Erythroblast (primary cell): ENCODE data around the gene SNRNP25.
"Not testable (repeated sequence)": the region's sequence is repeated elsewhere in the genome, so short reads cannot be mapped to it uniquely, and the experiment has no call there.

Experiments used
- DNase-seq, 2 experiments: peaks; one replicate each; lab custom pipeline; 2025; lab: John Stamatoyannopoulos, UW
- GATA1 ChIP-seq: IDR thresholded peaks from 2 replicates; pipeline ENCODE4 v1.6.1; 2011; ENCODE audit warnings: low read depth, mild to moderate bottlenecking, control low read depth, low read length, moderate library complexity
- POLR2A ChIP-seq: IDR thresholded peaks from 2 replicates; pipeline ENCODE4 v1.6.1; 2011; ENCODE audit warnings: mild to moderate bottlenecking, low read length

The SNRNP25 gene

DNA sequence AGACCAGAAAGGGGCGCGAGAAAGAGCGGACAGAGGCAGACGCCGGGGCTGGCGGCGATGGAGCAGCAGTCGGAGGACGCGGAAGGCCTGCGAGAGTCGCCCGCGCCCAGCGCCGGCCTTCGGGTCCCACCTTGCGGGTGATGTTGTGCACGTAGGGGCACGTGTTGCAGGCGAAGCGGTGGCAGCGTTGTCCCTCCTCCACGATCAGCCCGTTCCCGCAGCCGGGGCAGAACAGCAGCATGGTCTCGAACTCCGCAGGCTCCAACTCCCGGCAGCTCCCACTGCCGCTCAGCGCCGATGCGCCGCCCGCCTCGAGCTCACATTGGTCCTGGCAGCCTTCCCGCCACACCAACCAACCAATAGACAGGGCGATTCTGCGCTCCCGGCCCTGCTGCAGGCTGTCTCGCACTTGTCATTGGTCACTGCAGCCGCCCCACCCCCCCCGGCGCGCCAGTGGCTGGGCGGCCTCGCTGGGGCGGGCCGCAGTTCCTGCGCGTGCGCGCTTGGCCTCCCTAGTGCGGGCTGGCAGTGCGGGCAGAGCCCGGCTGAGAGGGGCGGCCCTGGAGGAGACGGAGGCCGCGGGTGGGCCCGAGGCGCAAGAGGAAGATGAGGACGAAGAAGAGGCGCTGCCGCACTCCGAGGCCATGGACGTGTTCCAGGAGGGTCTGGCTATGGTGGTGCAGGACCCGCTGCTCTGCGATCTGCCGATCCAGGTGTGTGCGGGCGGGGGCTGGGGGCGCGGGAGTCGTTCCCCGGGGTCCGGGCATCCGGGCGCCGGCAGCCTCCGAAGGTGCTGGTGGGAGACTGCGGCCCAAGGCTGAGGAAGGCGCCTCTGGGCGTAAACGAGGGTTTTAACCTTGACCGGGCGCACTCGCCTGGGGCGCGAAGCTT is at the start of gene SNRNP25, which contains the start of gene POLR3K:
SNRNP25 (plus strand) TSS at position 483 of the 891 bp plus-strand sequence; CDS start at position 672, 189 bp downstream.
POLR3K (minus strand) TSS at position 263 of the 891 bp plus-strand sequence; CDS start at position 241, 22 bp downstream.
- DNase-seq: peak; percentile 99
- TF ChIP-seq POLR2A (peak; percentile 75), GATA1 (no peak)

DNA sequence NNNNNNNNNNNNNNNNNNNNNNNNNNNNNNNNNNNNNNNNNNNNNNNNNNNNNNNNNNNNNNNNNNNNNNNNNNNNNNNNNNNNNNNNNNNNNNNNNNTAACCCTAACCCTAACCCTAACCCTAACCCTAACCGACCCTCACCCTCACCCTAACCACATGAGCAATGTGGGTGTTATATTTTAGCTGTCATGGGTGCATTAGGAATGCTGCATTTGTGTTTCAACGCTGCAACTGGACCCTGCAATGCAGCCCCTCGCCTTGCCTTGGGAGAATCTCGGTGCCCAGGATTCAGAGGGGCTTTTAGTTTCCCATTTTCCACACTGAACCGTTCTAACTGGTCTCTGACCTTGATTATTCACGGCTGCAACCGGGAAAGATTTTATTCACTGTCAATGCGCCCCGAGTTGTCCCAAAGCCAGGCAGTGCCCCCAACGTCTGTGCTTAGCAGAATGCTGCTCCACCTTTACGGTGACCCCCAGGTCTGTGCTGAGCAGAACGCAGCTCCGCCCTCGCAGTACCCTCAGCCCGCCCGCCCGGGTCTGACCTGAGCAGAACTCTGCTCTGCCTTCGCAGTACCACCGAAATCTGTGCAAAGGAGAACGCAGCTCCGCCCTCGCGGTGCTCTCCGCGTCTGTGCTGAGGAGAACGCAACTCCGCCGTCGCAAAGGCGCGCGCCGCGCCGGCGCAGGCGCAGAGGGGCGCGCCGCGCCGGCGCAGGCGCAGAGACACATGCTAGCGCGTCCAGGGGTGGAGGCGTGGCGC is 43.5 kb upstream of the SNRNP25 start:
- no peak for TF ChIP-seq GATA1
- DNase-seq: peak; percentile 60 to 65

DNA sequence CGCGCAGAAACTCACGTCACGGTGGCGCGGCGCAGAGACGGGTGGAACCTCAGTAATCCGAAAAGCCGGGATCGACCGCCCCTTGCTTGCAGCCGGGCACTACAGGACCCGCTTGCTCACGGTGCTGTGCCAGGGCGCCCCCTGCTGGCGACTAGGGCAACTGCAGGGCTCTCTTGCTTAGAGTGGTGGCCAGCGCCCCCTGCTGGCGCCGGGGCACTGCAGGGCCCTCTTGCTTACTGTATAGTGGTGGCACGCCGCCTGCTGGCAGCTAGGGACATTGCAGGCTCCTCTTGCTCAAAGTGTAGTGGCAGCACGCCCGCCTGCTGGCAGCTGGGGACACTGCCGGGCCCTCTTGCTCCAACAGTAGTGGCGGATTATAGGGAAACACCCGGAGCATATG is 42.9 kb upstream of the SNRNP25 start:
- DNase-seq: peak; percentile 86 to 90

DNA sequence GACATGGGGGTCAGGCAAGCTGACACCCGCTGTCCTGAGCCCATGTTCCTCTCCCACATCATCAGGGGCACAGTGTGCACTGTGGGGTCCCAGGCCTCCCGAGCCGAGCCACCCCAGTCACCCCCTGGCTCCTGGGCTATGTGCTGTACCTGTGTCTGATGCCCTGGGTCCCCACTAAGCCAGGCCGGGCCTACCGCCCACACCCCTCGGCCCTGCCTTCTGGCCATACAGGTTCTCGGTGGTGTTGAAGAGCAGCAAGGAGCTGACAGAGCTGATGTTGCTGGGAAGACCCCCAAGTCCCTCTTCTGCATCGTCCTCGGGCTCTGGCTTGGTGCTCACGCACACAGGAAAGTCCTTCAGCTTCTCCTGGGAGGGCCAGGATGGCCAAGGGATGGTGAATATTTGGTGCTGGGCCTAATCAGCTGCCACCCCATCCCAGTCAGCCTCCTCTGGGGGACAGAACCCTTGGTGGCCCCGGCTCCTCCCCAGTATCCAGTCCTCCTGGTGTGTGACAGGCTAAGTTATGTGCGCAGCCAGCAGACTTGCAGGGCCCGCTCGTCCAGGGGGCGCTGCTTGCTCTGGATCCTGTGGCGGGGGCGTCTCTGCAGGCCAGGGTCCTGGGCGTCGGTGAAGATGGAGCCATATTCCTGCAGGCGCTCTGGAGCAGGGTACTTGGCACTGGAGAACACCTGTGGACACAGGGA is 36.4 kb upstream of the SNRNP25 start:
- not testable (repeated sequence) for DNase-seq

DNA sequence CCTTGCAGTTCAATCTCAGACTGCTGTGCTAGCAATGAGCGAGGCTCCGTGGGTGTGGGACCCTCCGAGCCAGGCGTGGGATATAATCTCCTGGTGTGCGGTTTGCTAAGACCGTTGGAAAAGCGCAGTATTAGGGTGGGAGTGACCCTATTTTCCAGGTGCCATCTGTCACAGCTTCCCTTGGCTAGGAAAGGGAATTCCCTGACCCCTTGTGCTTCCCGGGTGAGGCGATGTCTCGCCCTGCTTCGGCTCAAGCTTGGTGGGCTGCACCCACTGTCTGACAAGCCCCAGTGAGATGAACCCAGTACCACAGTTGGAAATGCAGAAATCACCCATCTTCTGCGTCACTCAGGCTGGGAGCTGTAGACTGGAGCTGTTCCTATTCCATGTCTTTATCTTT is 32.7 kb upstream of the SNRNP25 start:
- DNase-seq: not testable (repeated sequence)

DNA sequence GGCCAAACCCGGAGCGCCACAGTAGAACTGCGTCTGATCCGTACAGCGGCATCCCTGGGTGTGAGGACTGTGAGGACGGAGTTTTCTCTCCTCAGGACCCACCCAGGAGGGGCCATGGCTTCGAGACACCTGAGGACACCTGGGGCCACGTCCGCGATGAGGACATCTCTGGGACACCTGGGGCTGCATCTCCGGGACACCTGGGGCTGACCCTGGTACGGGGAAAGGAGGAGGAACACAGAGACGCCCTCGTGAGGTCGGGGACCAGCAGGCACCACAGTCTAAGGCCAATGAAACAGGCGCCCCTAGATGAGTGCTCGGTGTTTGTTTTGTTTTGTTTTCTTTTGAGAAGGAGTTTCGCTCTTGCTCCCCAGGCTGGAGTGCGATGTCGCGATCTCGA is 29.5 kb upstream of the SNRNP25 start:
- DNase-seq: not testable (repeated sequence)

DNA sequence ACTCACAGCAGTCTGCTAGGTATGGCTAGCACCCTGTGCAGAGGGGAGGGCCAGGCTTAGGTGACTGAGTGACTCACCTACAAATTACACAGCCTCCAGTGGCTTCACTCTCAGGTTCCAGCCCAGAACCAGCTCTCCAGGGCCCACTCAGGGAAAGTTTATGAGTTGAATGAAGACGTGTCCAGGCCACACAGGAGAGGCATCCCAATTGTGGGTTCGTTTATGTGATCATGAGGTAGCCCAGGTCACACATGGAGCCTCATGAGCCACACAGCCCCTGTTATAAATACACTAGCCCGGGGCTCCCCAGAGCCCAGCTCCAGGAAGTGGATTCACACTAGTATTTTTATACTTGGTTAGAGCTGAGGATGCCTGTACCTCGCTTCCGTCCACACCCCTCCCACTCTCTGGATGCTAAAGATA is 27.7 kb upstream of the SNRNP25 start:
- not testable (repeated sequence) for DNase-seq

DNA sequence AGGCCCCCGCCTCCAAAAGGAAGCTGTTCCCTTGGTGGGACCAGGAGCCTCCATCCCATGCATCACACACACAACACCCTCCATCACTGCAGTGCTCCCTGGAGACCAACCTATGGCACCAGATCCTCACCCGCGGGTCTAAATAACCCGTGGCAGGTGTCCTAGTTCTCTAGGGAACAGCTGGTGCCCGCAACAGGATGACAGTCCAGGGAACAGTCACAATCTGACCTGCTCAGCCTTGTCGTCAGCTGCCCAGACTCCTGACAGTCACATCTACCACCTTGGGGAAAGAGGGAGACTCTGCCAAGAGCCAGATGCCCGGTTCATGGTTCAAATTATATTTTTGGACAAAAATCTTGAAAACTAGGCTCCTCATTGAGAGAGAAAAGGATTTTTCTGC is 23.0 kb upstream of the SNRNP25 start:
- not testable (repeated sequence) for DNase-seq

DNA sequence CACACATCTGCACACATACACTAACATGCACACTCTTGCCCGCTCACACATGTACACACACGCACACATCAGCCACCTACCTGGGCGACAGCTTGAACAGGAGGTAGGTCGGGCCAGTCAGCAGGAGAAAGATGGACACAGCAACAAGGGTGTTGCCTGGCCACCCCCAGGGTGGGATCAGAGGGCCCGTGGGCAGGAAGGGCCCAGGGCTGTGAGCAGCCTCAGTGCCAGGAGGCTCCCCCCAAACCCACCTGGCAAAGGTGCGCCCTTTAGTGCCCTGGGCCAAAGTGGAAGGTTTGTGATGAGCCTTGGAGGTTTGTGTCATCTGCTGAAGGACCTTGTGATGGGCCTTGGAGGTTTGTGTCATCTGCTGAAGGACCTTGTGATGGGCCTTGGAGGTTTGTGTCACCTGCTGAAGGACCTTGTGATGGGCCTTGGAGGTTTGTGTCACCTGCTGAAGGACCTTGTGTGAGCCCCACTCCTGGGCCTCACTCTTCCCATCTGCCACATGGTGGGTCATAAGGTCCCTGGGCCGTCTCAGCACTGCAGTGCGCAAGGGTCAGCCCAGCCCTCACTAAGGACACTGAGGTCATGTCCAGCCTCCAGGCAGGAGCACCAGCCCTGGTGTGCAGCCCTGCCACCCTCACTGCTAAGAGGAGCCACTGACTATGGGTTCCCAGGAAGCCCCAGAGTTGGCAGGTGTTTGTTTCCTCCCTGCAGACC is 20.3 kb upstream of the SNRNP25 start:
- not testable (repeated sequence) for DNase-seq

DNA sequence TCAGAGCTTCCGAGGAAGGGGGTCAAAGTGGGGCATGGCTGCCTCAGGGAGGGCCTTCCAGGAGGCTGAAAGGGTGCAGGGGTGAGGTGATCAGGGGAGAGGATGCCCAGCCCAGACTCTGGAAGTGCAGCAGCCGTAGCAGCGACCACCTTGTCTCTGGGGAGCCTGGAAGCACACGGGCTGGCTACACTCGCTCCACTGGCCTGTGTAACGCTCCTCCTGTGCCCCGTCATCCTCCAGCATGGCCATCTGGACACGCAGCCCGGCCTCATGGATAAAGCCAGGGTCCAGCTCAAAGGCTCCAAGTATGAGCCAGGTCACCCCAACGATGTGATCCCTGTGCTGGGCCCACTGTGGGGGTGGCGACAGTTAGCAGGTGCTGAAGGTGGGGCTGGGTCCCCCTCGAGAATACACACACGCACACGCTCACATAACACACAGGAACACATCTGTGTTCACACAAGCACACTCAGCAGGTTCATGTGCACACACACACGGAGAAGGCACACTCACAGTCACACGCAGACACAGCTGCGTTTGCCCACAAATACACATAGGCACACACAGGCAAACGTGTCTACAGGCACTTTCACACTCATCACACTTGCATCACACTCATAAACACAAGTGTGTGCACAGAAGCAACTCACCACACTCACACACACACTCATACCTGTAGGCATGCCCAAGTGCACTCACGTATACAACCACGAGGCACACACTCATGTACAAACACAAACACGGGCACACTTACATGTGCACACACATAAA is 19.6 kb upstream of the SNRNP25 start:
- TF ChIP-seq GATA1 (no peak), POLR2A (no peak)
- DNase-seq: no peak

DNA sequence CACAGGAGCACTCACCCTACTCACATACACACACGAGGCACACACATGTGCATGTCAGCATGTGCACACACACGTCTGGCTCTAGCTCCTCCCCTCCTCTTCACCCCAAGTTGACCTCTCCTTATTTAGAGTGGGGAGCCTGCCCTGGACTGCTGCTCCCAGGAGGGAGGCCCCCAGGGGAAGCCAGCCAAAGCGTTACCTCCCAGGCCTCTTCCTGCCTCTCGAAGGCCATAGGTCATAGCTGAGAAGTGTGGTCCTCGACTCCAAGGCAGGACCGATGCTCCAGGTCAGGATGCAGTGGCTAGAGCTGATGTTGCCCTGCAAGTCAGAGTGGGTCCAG is 19.0 kb upstream of the SNRNP25 start:
- TF ChIP-seq GATA1 (no peak), POLR2A (no peak)
- no peak for DNase-seq

DNA sequence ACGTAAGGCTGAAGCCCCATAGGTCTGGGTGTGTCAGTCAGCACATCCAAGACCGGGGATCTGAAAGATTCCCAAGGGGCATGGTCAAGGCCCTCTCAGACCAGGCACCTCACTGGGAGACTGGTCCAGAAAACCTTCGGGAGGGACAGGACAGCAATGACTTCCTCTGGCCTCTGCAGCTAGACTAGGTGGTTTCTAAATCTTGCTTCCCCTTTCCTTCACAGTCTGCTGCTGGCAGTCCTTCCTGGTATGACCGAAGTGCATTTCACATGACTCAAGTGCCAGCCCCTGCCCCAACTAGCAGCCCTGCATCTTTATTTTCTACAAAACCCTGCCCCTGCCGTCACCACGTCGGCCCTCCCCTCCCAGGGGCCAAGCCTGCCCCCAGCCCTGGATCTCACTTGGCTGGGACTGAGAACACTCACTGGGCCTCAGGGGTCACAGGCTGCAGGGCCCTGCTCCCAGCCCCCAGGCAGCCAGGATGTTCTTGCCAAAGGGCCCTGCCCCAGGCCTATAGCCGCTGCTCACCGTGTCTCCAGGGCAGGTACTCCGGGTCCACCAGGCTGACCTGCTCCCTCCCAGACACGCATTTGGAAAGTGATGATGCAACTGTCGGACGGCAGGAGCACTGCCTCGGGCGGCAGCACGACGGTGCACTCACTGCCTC is 18.5 kb upstream of the SNRNP25 start:
- TF ChIP-seq POLR2A: no peak
- no peak for TF ChIP-seq GATA1
- no peak for DNase-seq

DNA sequence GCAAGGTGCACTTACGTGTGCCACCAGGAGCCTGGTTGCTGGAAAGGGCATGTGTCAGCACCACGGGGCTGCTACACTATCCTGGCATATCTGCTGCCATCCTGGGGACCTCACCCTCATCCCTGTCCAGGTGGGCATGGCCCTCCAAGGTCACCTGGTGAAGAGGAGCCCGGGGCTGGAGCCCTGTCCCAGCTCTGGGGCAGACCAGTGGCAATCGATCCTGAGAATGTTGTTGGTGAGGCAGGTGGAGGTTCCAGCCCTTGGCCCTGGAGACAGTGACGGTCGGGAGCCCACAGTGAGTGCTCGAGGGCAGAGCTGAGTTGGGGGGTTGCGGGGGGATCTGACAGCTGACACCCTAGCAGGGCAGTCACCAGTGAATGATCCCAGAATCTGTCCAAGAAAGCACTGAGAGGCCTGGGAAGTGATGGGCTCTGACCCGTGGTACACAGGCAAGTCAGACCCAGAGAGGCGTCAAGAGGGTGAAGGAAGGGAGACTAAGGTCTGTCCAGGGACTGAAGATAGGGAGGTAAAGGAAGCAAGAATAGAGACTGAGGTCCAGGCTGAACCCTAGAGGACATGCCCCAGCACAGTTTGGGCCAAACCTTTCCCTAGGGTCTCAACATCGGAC is 17.8 kb upstream of the SNRNP25 start:
- no peak for DNase-seq
- TF ChIP-seq GATA1: no peak
